Lower leg skin (tissue), 4 donors: ENCODE data around the gene CREBRF. TPM values are rescaled to one million over a fixed set of nuclear protein-coding genes. Genes with fewer than 3 reads are reported as not detected.
"Not testable (repeated sequence)": the region's sequence is repeated elsewhere in the genome, so short reads cannot be mapped to it uniquely, and the experiment has no call there.

Experiments used
- DNase-seq, 2 donors: peaks; one replicate each; pipeline ENCODE4 v3.0.0-alpha.2; 2019; ENCODE audit warnings: low spot score in 2 of 2
- H3K4me3 ChIP-seq: fragments of 200-600 bp; sonication (generic); 2 replicates; pipeline ENCODE4 v1.5.1; 2017; ENCODE audit warnings: mild to moderate bottlenecking, low read depth; ENCODE audit not compliant: poor library complexity, severe bottlenecking
- CTCF ChIP-seq, 3 donors: fragments of 450-650 bp; IDR thresholded peaks; one replicate each; pipeline ENCODE4 v1.5.1; 2016; ENCODE audit warnings: antibody characterized with exemption in 3 of 3, mild to moderate bottlenecking in 3 of 3, moderate library complexity in 2 of 3
- POLR2A ChIP-seq, 2 donors: fragments of 450-650 bp; IDR thresholded peaks; one replicate each; pipeline ENCODE4 v1.6.1; 2016 to 2017; ENCODE audit warnings: antibody characterized with exemption in 2 of 2, mild to moderate bottlenecking in 1 of 2, moderate library complexity in 1 of 2
- WGBS, 2 donors: methylation state at CpG; one replicate each; pipeline ENCODE4 v1.1.5; 2018; 5-methylcytosine and 5-hydroxymethylcytosine counted together
- intact Hi-C: fragments of 100-400 bp; cut with DNase I; formaldehyde crosslinking; loops from one replicate; pipeline ENCODE4 v1.15.0; 2023; ENCODE audit warnings: low total_unique reads
- total RNA-seq, 4 donors: library from RNA; depleted of rRNA; stranded (reverse); fragments of >200 nt; gene quantifications; one replicate each; pipeline ENCODE4 v1.1.0, GENCODE V29; 2016

Gene CREBRF
- total RNA-seq, 4 donors from 2014 or later: 34.1 to 59.5 (median 42.1) TPM

- WGBS, 2 donors: 88 to 91% methylated on average over 7 of the region's 7 CpGs
- H3K4me3 ChIP-seq: no peak overlapping the region
- DNase-seq: peak in 1 of 2 donors; percentile 23
- intact Hi-C loops: no loop called here
- TF ChIP-seq CTCF (IDR thresholded peaks at IDR 0.05): no peak
- no peak for TF ChIP-seq POLR2A (IDR thresholded peaks at IDR 0.05)
Observed at GRCh38 chr5:173041881-173042762, 14.0 kb upstream of the CREBRF start.

- DNase-seq: no peak
- 87 to 92% methylated on average over 3 of the region's 3 CpGs for WGBS, 2 donors
- H3K4me3 ChIP-seq: no peak overlapping the region
- TF ChIP-seq POLR2A (IDR thresholded peaks at IDR 0.05) (no peak), CTCF (IDR thresholded peaks at IDR 0.05) (no peak)
- intact Hi-C loops: no loop called here
Observed at GRCh38 chr5:173042763-173043107, 13.4 kb upstream of the CREBRF start.

GRCh38 chr5:173045474-173045873, 10.7 kb upstream of the CREBRF start:
- peak in 1 of 2 donors; percentile 17 for DNase-seq
- WGBS, 2 donors: 49 to 59% methylated on average over 8 of the region's 8 CpGs
- intact Hi-C loops: no loop called here
- H3K4me3 ChIP-seq: no peak overlapping the region
- TF ChIP-seq POLR2A (IDR thresholded peaks at IDR 0.05): no peak
- no peak for TF ChIP-seq CTCF (IDR thresholded peaks at IDR 0.05)

- 84 to 85% methylated on average over 12 of the region's 12 CpGs for WGBS, 2 donors
- DNase-seq, H3K4me3 ChIP-seq, intact Hi-C loops: not testable (repeated sequence)
Observed at GRCh38 chr5:173047096-173047837, 8.9 kb upstream of the CREBRF start.

- WGBS, 2 donors: 60 to 74% methylated on average over 3 to 6 of the region's 6 CpGs
- no peak overlapping the region for H3K4me3 ChIP-seq
- TF ChIP-seq CTCF (IDR thresholded peaks at IDR 0.05) (no peak), POLR2A (IDR thresholded peaks at IDR 0.05) (no peak)
- intact Hi-C loops: no loop called here
- no peak for DNase-seq
Observed at GRCh38 chr5:173047838-173048105, 8.4 kb upstream of the CREBRF start.

GRCh38 chr5:173050791-173051190, 5.4 kb upstream of the CREBRF start:
- no peak overlapping the region for H3K4me3 ChIP-seq
- WGBS, 2 donors: 84 to 85% methylated on average over 2 of the region's 2 CpGs
- intact Hi-C loops: loop anchor here (10.0 kb wide), 1 partner anchor 94 kb away; the partner anchor contains the start of gene BNIP1
- no peak for DNase-seq
- TF ChIP-seq POLR2A (IDR thresholded peaks at IDR 0.05): no peak
- TF ChIP-seq CTCF (IDR thresholded peaks at IDR 0.05): no peak
